ENCODE results near the gene COL8A1.
"Not testable (repeated sequence)": the region's sequence is repeated elsewhere in the genome, so short reads cannot be mapped to it uniquely, and the experiment has no call there.

The COL8A1 gene

DNA sequence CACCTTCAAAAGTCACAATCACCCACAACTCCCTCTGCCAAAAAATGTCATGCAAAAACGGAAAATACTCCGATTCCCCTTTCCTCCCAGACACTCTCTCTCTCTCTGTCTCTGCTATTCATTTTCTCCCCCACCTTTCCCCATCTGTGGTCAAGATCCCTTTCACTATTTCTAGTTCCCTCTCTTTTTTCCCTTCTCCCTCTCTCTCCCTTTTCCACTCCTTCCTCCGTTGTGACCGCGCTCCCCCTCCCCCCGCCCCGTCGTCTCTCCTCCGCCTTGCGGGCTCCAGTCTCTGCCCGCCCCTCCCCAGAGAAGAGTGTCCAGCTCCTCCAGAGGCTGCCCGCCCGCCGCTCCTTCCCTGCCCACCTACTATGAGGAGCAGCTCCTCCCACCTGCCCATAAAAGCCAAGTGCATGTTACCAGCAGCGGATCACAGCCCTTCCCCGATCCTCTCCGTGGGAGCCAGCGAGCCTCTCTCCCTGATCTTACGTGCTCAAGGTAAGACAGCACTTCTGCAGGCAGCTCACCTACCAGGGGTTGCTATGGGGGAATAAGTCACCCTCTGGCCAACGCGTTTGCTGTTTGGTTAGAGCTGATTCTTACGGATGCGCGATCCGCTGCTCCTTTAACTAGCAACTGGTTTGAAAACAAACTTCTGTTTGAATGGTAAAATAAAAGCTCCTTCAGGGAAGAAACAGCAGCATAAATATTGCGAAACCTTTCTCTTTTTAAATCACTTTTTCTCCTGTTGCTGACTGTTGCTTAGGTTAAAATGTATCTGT, at the start of gene COL8A1:
TSS of gene COL8A1 (plus strand) at position 428 of the 782 bp plus-strand sequence. CDS start 152,089 bp downstream, outside the sequence.
- DNase-seq = no peak

DNA sequence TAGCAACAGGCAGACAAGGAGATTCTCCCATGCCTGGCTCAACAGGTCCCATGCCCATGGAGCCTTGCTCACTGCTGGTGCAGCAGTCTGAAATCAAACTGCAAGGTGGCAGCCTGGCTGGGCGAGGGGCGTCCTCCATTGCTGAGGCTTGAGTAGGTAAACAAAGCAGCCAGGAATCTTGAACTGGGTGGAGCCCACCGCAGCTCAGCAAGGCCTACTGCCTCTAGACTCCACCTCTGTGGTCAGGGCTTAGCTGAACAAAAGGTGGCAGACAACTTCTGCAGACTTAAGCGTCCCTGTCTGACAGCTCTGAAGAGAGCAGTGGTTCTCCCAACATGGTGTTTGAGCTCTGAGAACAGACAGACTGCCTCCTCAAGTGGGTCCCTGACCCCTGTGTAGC, 49.2 kb upstream of the COL8A1 start:
- DNase-seq = not testable (repeated sequence)

DNA sequence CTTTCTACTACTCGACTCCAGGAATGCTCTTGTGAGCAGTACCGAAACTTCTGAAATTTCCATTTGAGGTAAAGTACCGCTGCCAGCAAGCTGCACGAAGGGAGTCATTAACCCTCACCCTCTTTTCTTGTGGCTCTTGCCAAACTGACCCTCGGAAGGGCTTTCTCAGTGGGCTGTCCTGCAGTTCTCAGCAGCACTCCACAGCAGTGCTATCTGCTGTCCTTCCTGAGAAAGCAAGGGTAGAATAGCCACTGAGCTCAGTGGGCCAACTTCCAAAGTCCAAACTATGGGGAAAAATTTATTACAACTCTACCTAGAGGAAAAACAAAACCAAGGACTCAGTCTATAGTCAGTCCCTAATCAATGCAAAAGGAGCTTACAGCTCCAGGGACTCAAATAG, 38.5 kb upstream of the COL8A1 start:
- DNase-seq = no peak

DNA sequence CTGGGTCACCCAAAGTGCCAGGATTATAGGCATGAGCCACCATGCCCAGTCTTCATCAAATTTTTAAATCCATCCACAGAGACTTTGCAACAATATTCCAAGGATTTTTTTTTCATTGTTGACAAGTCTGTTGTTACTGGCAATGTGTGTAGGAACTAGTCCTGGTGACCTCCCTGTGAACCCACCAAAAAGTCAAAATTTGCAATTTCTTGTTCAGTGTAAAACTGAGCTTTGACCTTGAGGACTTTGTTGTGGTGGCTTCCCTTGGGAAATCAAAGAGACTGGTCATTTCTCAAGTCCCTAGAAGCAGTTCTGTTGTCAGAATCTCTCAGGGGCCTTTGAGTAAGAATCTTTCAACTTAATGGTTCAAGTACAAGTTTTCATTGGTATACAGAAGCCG, 36.9 kb upstream of the COL8A1 start:
- DNase-seq = no peak

DNA sequence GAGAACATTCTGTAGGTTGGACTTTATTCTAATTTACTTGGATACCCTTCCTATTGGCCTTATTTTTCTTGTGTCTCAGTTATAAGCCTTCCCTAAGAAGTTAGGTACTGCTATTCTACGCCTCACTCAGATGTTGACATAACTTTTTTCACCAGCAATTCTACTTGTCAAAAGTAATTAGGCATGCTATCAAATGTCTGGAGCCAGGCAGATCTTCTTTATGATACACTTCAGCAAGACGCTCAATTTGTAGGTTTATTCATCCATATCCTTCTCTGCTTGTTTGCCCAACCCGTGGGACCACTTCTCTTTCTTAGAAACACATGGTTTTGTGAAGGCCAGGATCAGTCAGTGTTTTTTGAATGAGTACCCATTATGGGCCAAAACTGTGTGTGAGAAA, 36.2 kb upstream of the COL8A1 start:
- no peak for DNase-seq

DNA sequence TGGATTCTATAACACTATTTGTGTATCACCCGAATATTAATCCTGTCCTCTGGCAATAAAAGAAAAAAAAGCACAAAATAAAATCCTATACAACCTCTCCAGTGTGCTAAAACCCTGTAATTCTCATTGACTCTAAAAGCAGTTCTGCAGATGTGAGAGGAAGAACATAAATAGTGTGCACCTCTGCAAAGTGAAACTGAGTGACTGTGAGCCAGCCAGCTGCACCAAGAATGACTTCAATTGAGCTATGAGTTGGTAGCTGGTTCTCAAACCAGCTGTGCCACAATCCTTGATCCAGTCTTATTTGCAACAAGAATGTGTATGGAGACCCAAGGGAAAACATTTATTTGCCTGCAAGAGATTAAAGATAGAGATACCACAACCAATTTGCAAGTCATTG, 31.2 kb upstream of the COL8A1 start:
- no peak for DNase-seq

DNA sequence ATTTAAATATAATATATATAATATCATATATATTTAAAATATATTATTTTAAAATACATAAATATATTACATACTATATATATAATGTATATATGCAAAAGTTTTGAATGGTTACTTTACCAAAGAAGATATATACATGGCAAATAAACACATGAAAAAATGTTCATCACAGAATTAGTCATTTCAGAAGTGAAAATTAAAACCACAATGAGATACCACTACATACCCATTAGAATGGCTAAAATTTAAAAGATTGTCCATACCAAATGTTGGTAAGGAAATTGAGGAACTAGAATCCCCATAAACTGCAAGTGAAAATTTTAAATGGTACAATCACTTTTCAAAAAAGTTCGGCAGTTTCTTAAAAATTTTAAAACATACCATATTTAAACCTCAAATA, 23.6 kb upstream of the COL8A1 start:
- no peak for DNase-seq

DNA sequence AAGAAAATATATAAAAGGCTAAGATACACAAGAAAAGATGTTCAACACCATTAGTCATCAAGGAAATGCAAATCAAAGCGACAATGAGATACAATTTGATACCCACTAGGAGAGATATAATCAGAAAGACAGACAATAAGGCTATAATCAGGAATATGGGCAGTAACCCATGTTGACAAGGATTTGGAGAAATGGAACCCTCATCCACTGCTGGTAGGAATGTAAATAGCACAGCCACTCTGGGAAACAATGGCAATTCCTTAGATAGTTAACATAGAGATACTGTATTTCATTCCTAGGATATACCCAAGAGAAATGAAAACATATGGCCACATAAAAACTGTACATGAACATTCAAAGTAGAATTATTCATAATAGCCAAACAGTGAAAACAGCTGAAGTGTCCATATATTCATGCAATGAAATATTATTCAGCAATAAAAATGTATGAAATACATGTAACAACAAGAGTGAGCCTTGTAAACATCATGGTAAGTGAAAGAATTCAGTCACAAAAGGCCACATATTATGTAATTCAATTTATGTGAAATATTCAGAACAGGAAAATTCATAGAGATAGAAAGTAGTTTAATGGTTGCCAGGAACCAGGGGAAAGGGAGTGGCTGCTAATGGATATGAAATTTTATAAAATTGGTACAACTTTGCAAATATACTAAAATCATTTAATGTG, 18.2 kb upstream of the COL8A1 start:
- DNase-seq = no peak

DNA sequence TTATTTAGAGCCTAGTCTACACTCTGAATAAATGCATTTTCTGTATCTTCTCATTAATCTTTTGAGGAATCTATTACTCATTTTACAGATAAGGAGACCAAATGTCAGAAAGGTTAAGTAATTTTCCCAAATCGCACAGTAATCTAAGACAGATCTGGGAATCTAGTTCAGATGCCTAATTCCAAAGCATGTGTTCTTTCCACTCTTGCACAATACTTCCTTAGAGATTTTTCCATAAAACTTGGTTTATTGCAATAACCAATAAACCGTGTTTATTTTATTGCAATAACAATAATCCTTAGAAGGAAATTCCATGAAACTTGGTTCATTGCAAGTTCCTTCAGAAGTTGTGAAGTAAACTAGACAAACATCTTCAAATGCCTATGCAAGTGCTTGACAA, 17.4 kb upstream of the COL8A1 start:
- no peak for DNase-seq

DNA sequence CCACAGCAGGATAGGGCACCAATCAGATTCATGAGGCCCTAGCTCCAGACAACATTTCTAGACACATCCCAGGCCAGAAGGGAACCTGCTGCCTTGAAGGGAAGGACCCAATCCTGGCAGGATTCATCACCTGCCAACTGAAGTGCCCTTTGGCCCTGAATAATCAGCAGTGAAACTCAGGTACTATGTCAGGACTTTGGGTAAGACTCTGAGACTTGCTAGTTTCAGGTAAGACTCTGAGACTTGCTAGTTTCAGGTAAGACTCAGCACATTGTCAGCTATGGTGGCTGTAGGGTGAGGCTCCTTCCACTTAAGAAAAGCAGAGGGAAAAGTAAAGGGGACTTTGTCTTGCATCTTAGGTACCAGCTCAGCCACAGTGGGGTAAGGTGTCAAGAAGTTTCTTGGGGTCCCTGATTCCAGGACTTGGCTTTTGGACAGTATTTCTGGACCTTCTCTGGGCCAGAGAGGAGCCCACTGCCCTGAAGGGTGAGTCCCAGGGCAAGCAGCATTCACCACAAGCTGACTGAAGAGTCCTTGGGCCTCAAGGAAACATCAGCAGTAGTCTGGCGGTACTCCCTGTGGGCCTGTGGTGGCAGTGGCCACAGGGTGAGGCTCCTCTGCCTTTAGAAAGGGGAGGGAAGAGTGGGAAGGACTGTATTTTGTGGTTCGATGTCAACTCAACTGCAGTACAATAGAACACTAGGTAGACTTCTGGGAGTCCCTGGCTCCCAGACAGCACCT, 13.7 kb upstream of the COL8A1 start:
- no peak for DNase-seq

DNA sequence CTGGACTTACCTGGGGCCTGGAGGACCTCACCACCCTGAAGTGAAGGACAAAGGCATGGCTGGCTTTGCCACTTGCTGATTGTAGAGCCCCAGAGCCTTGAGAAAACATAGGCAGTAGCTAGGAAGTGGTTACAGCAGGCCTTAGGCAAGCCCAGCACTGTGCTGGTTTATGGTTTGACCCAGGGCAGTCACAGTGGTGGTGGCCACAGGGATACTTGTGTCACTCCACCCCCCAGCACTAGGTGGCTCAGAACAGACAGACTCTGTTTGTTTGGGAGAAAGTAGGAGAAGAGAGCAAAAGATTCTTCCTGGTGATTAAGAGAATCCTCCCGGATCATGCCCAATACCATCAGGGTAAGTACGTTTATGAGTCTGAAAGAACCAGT, 13.2 kb upstream of the COL8A1 start:
- DNase-seq = no peak

DNA sequence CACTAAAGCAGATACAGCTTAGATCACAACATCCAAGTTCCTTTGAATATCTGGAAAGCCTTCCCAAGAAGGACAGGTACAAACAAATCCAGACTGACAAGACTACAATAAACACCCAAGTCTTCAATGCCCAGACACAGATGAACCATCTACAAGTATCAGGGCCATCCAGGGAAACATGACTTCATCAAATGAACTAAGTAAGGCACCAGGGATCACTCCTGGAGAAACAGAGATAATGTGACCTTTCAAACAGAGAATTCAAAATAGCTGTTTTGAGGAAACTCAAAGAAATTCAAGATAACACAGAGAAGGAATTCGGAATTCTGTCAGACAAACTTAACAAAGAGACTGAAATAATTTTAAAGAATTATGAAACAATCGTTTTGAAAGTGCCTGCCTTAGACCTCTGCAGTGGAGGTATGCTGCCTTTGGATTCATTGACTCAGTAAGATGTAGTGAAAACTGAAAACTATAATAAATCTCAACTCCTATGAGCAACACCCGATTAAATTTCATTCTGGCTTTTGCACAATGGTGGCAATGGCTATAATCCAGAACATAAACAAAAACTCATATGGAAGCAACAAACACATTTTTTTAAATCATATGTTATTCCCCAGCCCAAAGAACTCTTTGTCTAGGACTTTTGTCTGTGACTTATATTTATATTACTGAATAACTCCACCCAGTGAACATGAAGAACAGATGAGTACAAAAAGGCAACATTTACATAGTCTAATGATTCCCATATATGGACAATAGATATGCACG, 12.6 kb upstream of the COL8A1 start:
- no peak for DNase-seq

DNA sequence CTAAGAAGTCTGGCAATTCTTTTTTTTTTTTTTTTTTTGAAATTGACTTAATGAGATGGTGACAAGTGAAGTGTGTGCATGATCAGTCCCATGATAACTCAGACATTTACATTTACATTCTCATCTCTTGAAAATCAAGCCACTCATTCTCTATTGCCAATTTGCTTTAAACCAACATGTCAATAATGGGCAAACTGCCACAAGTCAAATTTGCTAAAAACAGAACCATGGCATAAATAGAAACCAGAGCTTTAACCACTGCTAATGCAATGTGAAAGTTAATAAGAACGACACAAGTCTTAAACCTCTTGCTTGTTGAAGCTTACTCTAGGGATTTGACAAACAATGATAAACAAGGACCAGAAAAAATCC, 12.0 kb upstream of the COL8A1 start:
- DNase-seq = no peak

DNA sequence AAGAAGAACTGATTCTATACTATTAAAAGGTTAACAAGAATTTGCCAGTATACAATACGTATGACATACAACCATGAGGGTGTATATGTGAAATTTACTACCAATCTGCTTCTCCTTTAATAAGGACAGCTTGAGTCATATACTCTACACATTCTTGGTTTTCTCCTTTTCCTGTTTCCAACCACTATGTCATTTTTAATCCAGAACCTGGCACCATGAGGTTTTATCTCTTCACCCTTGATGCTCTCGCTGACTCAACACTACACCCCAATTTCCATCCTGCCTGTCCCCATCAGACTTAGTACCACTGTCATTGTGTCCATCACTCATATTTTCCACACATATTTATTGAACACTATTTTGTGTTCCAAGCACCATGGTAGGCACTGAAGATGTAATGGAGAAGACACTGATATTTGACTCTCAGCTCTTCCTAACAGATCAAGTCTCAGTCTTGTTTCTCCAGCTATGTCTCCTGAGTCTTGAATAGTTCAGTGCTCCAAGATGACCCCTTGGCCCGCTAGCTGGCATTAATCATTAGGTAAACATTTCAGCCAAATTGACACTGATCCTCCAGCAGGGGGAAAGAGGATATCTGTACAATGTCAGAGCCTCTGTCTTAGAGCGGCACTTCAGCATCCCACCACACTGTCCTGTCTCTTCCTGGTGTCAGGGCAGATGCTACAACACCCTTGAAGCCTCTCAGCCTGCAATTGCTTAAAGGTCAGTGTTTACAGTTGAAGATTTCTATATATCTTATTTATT, 11.2 kb upstream of the COL8A1 start:
- no peak for DNase-seq

DNA sequence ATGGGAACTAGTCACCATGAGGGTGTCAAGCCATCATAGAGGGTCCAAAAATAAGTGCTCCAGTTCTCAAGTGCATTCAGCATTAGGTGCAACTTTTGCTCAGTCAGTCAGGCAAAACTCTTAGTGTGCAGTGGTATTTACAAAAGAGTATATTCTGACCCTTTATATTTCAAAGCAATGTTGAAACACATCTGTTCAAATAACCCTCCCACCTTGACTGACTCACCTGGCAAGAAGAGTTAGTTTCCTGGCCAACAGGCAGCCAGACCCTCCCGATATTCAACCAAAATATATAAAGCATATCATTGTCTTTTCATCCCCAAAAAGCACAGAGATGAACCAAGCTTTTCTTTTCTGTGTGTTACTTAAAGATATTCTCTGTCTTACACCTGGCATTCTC, 7.6 kb upstream of the COL8A1 start:
- DNase-seq = no peak

DNA sequence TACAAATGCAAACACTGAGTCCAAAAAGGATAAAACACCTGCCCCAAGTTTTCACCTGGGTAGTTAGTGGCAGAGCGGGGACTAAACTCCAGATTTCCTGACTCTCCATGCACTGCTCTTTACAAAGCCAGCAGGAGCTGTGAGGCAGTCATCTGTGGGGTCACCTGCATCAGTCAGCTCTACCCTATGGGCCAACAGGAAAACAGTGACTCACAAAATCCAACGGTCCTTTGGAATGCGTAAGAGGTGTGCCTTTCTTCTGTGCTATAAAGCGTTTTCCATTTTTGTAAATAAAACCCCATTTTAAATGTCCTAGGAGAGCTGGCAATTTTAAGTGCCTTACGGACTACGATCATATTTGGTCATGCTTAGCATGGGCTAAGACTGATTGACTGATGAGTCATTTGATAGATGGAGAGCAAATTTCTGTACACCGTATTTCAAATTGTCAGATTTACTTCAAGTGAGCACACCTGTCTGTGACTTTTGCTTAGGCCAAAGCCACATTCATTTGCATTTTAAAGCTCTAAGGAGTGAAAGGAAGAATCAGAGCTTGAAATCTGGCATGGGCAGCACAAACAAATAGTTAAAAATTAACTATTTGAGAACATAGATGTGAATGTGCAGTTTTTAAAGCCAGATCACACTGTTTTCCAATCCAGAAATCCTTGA, 4.4 kb upstream of the COL8A1 start:
- no peak for DNase-seq

DNA sequence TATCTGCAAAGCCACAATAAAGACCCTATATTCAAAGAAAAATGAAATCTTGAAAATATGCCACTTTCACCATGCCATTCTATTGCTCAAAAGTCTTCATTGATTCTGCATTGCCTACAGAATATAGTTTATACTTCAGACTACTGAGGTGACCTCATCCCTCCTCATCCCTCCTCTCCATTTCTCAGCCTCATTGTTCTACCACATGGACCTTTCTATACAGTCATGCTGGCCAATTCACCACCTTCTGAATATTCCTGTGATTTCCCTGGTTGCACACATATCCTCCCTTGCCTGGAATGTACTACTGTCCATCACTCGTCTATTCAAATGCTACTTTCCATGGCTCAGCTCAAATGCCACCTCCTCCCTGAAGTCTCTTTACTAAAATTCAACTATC, 3.5 kb upstream of the COL8A1 start:
- no peak for DNase-seq

DNA sequence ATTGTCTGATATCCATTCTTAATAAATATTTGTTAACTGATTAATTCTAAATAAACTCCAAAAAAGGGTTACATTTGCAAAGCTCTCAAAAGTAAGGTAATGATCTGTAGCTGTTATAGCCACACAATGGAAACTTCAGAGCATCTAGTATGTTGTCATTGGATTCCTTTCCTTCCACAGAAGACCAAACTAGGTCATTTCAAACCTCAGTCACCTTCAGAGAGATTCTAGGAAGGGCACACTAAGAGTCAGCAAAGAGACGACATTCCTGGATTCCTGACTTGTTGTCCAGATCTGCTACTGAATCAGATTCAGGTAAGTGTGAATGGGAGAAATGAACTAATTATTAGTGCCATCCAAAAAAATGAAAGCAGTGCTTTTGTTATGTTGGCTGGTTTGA, 3.0 kb upstream of the COL8A1 start:
- DNase-seq = no peak

DNA sequence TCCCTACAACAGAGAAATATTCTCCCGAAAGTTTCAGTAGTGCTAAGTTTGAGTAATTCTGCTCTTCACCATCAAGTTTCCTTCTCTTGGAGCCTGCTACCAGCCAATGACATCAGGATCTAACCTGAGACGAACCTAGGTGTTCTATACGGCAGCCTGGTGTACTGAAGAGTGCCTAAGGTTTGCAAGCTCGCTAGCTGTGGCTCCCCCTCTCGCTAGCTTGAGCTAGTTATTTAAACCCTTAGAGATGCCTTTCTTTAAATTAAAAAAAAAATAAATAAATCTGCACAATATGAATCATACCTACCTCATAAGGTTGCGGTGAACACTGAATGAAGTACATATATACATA, 1.4 kb upstream of the COL8A1 start:
- DNase-seq = no peak

DNA sequence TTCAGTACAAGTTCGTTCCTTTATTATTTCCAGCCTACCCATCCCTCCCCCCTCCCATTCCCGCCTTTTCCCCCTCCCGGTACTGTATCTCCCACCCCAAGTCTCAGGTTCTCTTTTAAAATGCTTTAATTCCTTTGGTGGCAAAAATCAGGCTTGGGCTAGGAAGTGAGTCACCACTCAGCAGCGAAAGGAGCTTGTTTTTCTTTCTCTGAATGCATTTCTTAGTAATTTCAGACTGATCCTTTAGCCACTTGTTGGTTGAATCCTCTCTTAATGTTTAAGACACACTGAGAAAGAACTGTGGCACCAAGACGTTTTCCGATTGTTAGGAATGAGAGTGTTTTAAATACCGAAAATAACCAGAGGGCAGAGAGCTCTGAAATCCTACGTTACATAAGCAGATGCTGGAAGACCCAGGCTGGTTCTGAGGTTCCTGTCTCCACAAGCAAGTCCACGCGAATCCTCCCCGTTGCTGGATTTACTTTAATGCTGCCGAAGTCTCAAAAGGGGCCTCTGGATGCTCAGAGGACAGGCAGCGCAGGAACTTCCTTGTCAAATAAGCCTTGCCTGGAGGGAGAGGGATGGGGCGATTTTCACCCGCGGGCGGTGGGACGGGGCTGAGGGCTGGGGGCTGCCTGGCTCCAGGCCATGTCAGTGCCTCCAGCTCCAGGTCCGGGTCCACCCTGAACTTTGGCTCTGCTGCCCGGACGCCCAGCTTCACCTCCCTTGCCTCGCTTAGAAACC, 854 bp upstream of the COL8A1 start:
- no peak for DNase-seq

DNA sequence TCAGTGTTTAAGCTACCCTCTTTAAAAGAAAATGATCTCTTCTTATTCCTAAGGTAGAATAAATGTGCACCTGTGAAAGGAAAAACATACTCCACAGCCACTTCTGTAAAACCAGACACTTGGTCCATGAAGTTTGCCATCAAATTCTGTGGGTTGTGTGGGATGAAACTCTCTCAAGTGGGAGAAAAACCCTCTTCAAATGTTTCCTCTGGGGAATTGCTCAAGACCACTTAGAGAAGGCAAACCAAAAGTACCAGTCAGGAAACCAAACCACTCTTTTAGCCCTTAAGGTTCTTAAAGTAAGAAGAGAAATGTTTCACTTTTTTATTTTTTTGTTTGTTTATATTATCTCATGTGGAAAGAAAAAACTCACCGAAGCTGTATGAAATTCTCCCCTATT, 1.2 kb downstream of the COL8A1 start:
- no peak for DNase-seq
